ENCODE data around the gene FUNDC1. TPM values are rescaled to one million over a fixed set of nuclear protein-coding genes. Genes with fewer than 3 reads are reported as not detected.
"Not testable (repeated sequence)": the region's sequence is repeated elsewhere in the genome, so short reads cannot be mapped to it uniquely, and the experiment has no call there.

FUNDC1 gene
- total and polyA plus RNA-seq, 4 donors, result 3.1 to 6.2 (median 4.7) TPM

GRCh38 chrX:44550563-44550962 is 7.9 kb upstream of the FUNDC1 start:
- H3K36me3 ChIP-seq (ENCODE audit: control insufficient read depth in 4 of 4, insufficient read depth in 3 of 4, low read depth in 1 of 4, low read length in 3 of 4), result no peaks in the 10 kb centered on the region
- DNase-seq (ENCODE audit: low spot score), result no peak
- 92% methylated on average over 5 of the region's 5 CpGs for WGBS

DNA sequence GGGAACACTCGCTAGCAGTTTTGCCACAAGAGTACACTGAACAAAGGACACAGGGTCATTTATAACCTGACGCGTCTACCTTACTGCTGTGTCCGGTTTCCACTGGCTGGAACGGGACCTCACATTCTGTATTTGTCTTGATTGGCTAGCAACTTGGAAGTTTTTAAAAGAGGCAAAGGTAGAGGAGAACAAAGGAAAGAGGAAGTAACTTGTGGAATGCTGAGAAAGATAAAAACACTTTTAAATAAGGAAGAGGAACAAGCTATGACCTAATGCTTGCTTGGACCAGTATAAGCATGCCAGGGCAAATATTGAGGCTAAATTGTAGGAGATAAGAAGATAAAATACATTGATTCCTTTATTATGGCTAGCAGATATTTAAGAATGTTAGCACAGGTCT is 2.8 kb upstream of the FUNDC1 start:
- not testable (repeated sequence) for H3K27me3 ChIP-seq (ENCODE audit: control insufficient read depth in 4 of 4, insufficient read depth in 4 of 4, low read length in 3 of 4); DNase-seq (ENCODE audit: low spot score); H3K27ac ChIP-seq (ENCODE audit: low read depth in 1 of 2, low read length in 2 of 2); H3K36me3 ChIP-seq (ENCODE audit: control insufficient read depth in 4 of 4, insufficient read depth in 3 of 4, low read depth in 1 of 4, low read length in 3 of 4); H3K4me3 ChIP-seq (ENCODE audit: low read depth in 1 of 3, low read length in 3 of 3); H3K9ac ChIP-seq (ENCODE audit: low read depth in 1 of 2, low read length in 2 of 2); H3K9me3 ChIP-seq (ENCODE audit: control insufficient read depth in 4 of 4, low read length in 3 of 4); H3K4me1 ChIP-seq (ENCODE audit: control insufficient read depth in 4 of 4, insufficient read depth in 4 of 4, low read length in 3 of 4)
- 53% methylated on average over 5 of the region's 5 CpGs for WGBS

More at GRCh38 chrX:44550563-44550962, 7.9 kb upstream of the FUNDC1 start:
- TF ChIP-seq, protein P1, sequence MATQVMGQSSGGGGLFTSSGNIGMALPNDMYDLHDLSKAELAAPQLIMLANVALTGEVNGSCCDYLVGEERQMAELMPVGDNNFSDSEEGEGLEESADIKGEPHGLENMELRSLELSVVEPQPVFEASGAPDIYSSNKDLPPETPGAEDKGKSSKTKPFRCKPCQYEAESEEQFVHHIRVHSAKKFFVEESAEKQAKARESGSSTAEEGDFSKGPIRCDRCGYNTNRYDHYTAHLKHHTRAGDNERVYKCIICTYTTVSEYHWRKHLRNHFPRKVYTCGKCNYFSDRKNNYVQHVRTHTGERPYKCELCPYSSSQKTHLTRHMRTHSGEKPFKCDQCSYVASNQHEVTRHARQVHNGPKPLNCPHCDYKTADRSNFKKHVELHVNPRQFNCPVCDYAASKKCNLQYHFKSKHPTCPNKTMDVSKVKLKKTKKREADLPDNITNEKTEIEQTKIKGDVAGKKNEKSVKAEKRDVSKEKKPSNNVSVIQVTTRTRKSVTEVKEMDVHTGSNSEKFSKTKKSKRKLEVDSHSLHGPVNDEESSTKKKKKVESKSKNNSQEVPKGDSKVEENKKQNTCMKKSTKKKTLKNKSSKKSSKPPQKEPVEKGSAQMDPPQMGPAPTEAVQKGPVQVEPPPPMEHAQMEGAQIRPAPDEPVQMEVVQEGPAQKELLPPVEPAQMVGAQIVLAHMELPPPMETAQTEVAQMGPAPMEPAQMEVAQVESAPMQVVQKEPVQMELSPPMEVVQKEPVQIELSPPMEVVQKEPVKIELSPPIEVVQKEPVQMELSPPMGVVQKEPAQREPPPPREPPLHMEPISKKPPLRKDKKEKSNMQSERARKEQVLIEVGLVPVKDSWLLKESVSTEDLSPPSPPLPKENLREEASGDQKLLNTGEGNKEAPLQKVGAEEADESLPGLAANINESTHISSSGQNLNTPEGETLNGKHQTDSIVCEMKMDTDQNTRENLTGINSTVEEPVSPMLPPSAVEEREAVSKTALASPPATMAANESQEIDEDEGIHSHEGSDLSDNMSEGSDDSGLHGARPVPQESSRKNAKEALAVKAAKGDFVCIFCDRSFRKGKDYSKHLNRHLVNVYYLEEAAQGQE (IDR thresholded peaks at IDR 0.05), result no peak
- TF ChIP-seq RXRA (IDR thresholded peaks at IDR 0.05), result no peak
- TF ChIP-seq, protein P2, sequence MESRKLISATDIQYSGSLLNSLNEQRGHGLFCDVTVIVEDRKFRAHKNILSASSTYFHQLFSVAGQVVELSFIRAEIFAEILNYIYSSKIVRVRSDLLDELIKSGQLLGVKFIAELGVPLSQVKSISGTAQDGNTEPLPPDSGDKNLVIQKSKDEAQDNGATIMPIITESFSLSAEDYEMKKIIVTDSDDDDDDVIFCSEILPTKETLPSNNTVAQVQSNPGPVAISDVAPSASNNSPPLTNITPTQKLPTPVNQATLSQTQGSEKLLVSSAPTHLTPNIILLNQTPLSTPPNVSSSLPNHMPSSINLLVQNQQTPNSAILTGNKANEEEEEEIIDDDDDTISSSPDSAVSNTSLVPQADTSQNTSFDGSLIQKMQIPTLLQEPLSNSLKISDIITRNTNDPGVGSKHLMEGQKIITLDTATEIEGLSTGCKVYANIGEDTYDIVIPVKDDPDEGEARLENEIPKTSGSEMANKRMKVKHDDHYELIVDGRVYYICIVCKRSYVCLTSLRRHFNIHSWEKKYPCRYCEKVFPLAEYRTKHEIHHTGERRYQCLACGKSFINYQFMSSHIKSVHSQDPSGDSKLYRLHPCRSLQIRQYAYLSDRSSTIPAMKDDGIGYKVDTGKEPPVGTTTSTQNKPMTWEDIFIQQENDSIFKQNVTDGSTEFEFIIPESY (IDR thresholded peaks at IDR 0.05), result no peak
- TF ChIP-seq TAF1 (conservative IDR thresholded peaks at IDR 0.05), result no peak
- Histone ChIP-seq H3K4me1 (ENCODE audit: control insufficient read depth in 4 of 4, insufficient read depth in 4 of 4, low read length in 3 of 4) (no peaks in the 10 kb centered on the region), H3K9me3 (ENCODE audit: control insufficient read depth in 4 of 4, low read length in 3 of 4) (no peaks in the 10 kb centered on the region), H3K9ac (ENCODE audit: low read depth in 1 of 2, low read length in 2 of 2) (no peak overlapping the region), H3K4me3 (ENCODE audit: low read depth in 1 of 3, low read length in 3 of 3) (no peak overlapping the region), H3K27me3 (ENCODE audit: control insufficient read depth in 4 of 4, insufficient read depth in 4 of 4, low read length in 3 of 4) (no peaks in the 10 kb centered on the region), H3K27ac (ENCODE audit: low read depth in 1 of 2, low read length in 2 of 2) (no peak overlapping the region)

- Histone ChIP-seq H3K27ac (ENCODE audit: low read depth in 1 of 2, low read length in 2 of 2) (no peak overlapping the region), H3K36me3 (ENCODE audit: control insufficient read depth in 4 of 4, insufficient read depth in 3 of 4, low read depth in 1 of 4, low read length in 3 of 4) (no peaks in the 10 kb centered on the region), H3K27me3 (ENCODE audit: control insufficient read depth in 4 of 4, insufficient read depth in 4 of 4, low read length in 3 of 4) (no peaks in the 10 kb centered on the region), H3K9ac (ENCODE audit: low read depth in 1 of 2, low read length in 2 of 2) (no peak overlapping the region), H3K4me3 (ENCODE audit: low read depth in 1 of 3, low read length in 3 of 3) (no peak overlapping the region), H3K4me1 (ENCODE audit: control insufficient read depth in 4 of 4, insufficient read depth in 4 of 4, low read length in 3 of 4) (peaks cover 3 to 9% (median 6%) of the 10 kb centered on the region in 4 donors), H3K9me3 (ENCODE audit: control insufficient read depth in 4 of 4, low read length in 3 of 4) (no peaks in the 10 kb centered on the region)
- WGBS, result 96% methylated on average over 6 of the region's 6 CpGs
- TF ChIP-seq RAD21 (IDR thresholded peaks at IDR 0.05) (no peak), SP1 (IDR thresholded peaks at IDR 0.05) (no peak), JUND (IDR thresholded peaks at IDR 0.05) (no peak)
- DNase-seq (ENCODE audit: low spot score), result no peak
These were observed 1.4 kb upstream of the FUNDC1 start for GRCh38 chrX:44544036-44544435.

GRCh38 chrX:44536198-44536597 is 6.5 kb downstream of the FUNDC1 start:
- Histone ChIP-seq H3K27me3 (ENCODE audit: control insufficient read depth in 4 of 4, insufficient read depth in 4 of 4, low read length in 3 of 4) (no peaks in the 10 kb centered on the region), H3K4me3 (ENCODE audit: low read depth in 1 of 3, low read length in 3 of 3) (no peak overlapping the region), H3K4me1 (ENCODE audit: control insufficient read depth in 4 of 4, insufficient read depth in 4 of 4, low read length in 3 of 4) (no peaks in the 10 kb centered on the region), H3K9ac (ENCODE audit: low read depth in 1 of 2, low read length in 2 of 2) (no peak overlapping the region), H3K36me3 (ENCODE audit: control insufficient read depth in 4 of 4, insufficient read depth in 3 of 4, low read depth in 1 of 4, low read length in 3 of 4) (no peaks in the 10 kb centered on the region), H3K9me3 (ENCODE audit: control insufficient read depth in 4 of 4, low read length in 3 of 4) (no peaks in the 10 kb centered on the region), H3K27ac (ENCODE audit: low read depth in 1 of 2, low read length in 2 of 2) (no peak overlapping the region)
- WGBS, result 93% methylated on average over 6 of the region's 6 CpGs
- DNase-seq (ENCODE audit: low spot score), result no peak
- TF ChIP-seq GABPA (IDR thresholded peaks at IDR 0.05 in 1 of 2, conservative IDR thresholded peaks at IDR 0.05 in 1 of 2) (no peak), HNF4G (IDR thresholded peaks at IDR 0.05) (no peak), ATF3 (IDR thresholded peaks at IDR 0.05) (no peak), SP1 (IDR thresholded peaks at IDR 0.05) (no peak), YY1 (IDR thresholded peaks at IDR 0.05) (no peak)
- TF ChIP-seq, protein P3, sequence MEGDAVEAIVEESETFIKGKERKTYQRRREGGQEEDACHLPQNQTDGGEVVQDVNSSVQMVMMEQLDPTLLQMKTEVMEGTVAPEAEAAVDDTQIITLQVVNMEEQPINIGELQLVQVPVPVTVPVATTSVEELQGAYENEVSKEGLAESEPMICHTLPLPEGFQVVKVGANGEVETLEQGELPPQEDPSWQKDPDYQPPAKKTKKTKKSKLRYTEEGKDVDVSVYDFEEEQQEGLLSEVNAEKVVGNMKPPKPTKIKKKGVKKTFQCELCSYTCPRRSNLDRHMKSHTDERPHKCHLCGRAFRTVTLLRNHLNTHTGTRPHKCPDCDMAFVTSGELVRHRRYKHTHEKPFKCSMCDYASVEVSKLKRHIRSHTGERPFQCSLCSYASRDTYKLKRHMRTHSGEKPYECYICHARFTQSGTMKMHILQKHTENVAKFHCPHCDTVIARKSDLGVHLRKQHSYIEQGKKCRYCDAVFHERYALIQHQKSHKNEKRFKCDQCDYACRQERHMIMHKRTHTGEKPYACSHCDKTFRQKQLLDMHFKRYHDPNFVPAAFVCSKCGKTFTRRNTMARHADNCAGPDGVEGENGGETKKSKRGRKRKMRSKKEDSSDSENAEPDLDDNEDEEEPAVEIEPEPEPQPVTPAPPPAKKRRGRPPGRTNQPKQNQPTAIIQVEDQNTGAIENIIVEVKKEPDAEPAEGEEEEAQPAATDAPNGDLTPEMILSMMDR (IDR thresholded peaks at IDR 0.05; ENCODE audit: low read depth, low read length, missing input control), result no peak
- TF ChIP-seq, protein P4, sequence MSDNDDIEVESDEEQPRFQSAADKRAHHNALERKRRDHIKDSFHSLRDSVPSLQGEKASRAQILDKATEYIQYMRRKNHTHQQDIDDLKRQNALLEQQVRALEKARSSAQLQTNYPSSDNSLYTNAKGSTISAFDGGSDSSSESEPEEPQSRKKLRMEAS (IDR thresholded peaks at IDR 0.05), result no peak

Measured in liver (tissue), 9 donors.